SK-N-MC (cell line): Measurements from ENCODE around the gene AHCTF1.
A peak's percentile ranks its signal among the peaks of the same experiment; 100 is the strongest.

ENCODE experiments used
- DNase-seq: peaks from one replicate; pipeline ENCODE4 v3.0.0-alpha.2; 2011; ENCODE audit warnings: low read depth, low spot score
- H3K27ac ChIP-seq: fragments of 200-600 bp; sonication (generic); 2 replicates; pipeline ENCODE4 v1.5.1; 2016; ENCODE audit warnings: mixed run types
- H3K36me3 ChIP-seq: fragments of 200-600 bp; sonication (generic); 2 replicates; pipeline ENCODE4 v1.6.1; 2017; ENCODE audit warnings: antibody characterized with exemption, low read length, mixed read lengths; ENCODE audit not compliant: insufficient read depth
- H3K4me3 ChIP-seq: fragments of 200-600 bp; sonication (generic); 2 replicates; pipeline ENCODE4 v1.5.1; 2016
- H3K9ac ChIP-seq: fragments of 200-600 bp; sonication (generic); 2 replicates; pipeline ENCODE4 v1.8.0; 2017; ENCODE audit warnings: mixed run types, mixed read lengths; ENCODE audit not compliant: insufficient read length
- H3K9me3 ChIP-seq: fragments of 200-600 bp; sonication (generic); 2 replicates; pipeline ENCODE4 v1.6.1; 2017; ENCODE audit warnings: low read depth, mild to moderate bottlenecking, antibody characterized with exemption, low read length, moderate library complexity, mixed read lengths
- EZH2 ChIP-seq: fragments of 200-600 bp; sonication (generic); IDR thresholded peaks from one replicate; pipeline ENCODE4 v1.6.1; 2017; ENCODE audit warnings: antibody characterized with exemption
- FOXP2 ChIP-seq: optimal IDR thresholded peaks from 2 replicates; pipeline ENCODE3; 2011; ENCODE audit warnings: mild to moderate bottlenecking, moderate library complexity; ENCODE audit not compliant: insufficient read depth; ENCODE audit errors: extremely low read length, control extremely low read depth
- POLR2AphosphoS5 ChIP-seq: IDR thresholded peaks from 2 replicates; pipeline ENCODE4 v1.6.1; 2012; ENCODE audit warnings: mild to moderate bottlenecking, low read depth, low read length, borderline replicate concordance

The AHCTF1 gene

GRCh38 chr1:246959944-246960693 lies 28.4 kb upstream of the AHCTF1 start:
- peak; percentile 22 for DNase-seq
- H3K9me3 ChIP-seq, result no peaks in the 10 kb centered on the region
- peak overlapping the region; percentile 10 for H3K27ac ChIP-seq

GRCh38 chr1:246954126-246954525 lies 22.4 kb upstream of the AHCTF1 start:
- Histone ChIP-seq H3K36me3 (no peaks in the 10 kb centered on the region; the same call in 1 of the 2 replicates), H3K9ac (no peak overlapping the region), H3K4me3 (no peak overlapping the region), H3K9me3 (no peaks in the 10 kb centered on the region), H3K27ac (no peak overlapping the region)
- no peak for TF ChIP-seq EZH2
- TF ChIP-seq POLR2AphosphoS5, result no peak
- no peak for TF ChIP-seq FOXP2
- DNase-seq, result no peak

More at GRCh38 chr1:246959944-246960693, 28.4 kb upstream of the AHCTF1 start:
- peak overlapping the region; percentile 12 for H3K9ac ChIP-seq
- no peak for TF ChIP-seq EZH2
- TF ChIP-seq FOXP2, result no peak
- TF ChIP-seq POLR2AphosphoS5, result no peak
- H3K36me3 ChIP-seq, result no peaks in the 10 kb centered on the region; the same call in 1 of the 2 replicates
- H3K4me3 ChIP-seq, result no peak overlapping the region

- DNase-seq, result no peak
- no peak overlapping the region for H3K4me3 ChIP-seq
- H3K9me3 ChIP-seq, result no peaks in the 10 kb centered on the region
- H3K9ac ChIP-seq, result no peak overlapping the region
- H3K36me3 ChIP-seq, result no peaks in the 10 kb centered on the region
- TF ChIP-seq POLR2AphosphoS5, result no peak
- no peak for TF ChIP-seq FOXP2
- TF ChIP-seq EZH2, result no peak
- H3K27ac ChIP-seq, result no peak overlapping the region
Measured at GRCh38 chr1:246951413-246951812, 19.7 kb upstream of the AHCTF1 start.

GRCh38 chr1:246949956-246950355 lies 18.2 kb upstream of the AHCTF1 start:
- no peaks in the 10 kb centered on the region for H3K9me3 ChIP-seq
- no peak overlapping the region for H3K27ac ChIP-seq
- no peak for TF ChIP-seq POLR2AphosphoS5
- no peak for TF ChIP-seq EZH2
- no peak for TF ChIP-seq FOXP2
- no peak overlapping the region for H3K9ac ChIP-seq
- H3K4me3 ChIP-seq, result no peak overlapping the region
- no peak for DNase-seq
- no peaks in the 10 kb centered on the region for H3K36me3 ChIP-seq

- Histone ChIP-seq H3K27ac (no peak overlapping the region), H3K9me3 (no peaks in the 10 kb centered on the region), H3K36me3 (no peaks in the 10 kb centered on the region), H3K4me3 (no peak overlapping the region), H3K9ac (no peak overlapping the region)
- TF ChIP-seq EZH2 (no peak), POLR2AphosphoS5 (no peak), FOXP2 (no peak)
- no peak for DNase-seq
Measured at GRCh38 chr1:246947255-246947654, 15.5 kb upstream of the AHCTF1 start.

- H3K9ac ChIP-seq, result no peak overlapping the region
- H3K9me3 ChIP-seq, result no peaks in the 10 kb centered on the region
- H3K27ac ChIP-seq, result no peak overlapping the region
- no peak for DNase-seq
- TF ChIP-seq FOXP2 (no peak), POLR2AphosphoS5 (no peak), EZH2 (no peak)
- no peak overlapping the region for H3K4me3 ChIP-seq
- H3K36me3 ChIP-seq, result no peaks in the 10 kb centered on the region
Measured at GRCh38 chr1:246946366-246946765, 14.6 kb upstream of the AHCTF1 start.

GRCh38 chr1:246934765-246935164 lies 3.0 kb upstream of the AHCTF1 start:
- H3K9me3 ChIP-seq, result no peaks in the 10 kb centered on the region
- TF ChIP-seq EZH2 (no peak), POLR2AphosphoS5 (no peak), FOXP2 (no peak)
- H3K4me3 ChIP-seq, result no peak overlapping the region
- peak overlapping the region; percentile 41 for H3K9ac ChIP-seq
- no peak overlapping the region for H3K27ac ChIP-seq
- H3K36me3 ChIP-seq, result peaks cover 10% of the 10 kb centered on the region
- DNase-seq, result no peak

- Histone ChIP-seq H3K27ac (no peak overlapping the region), H3K9ac (no peak overlapping the region), H3K36me3 (peaks cover 19% of the 10 kb centered on the region), H3K9me3 (no peaks in the 10 kb centered on the region; the same call in 1 of the 2 replicates), H3K4me3 (no peak overlapping the region)
- DNase-seq, result no peak
- TF ChIP-seq POLR2AphosphoS5, result no peak
- TF ChIP-seq FOXP2, result no peak
- TF ChIP-seq EZH2, result no peak
Measured at GRCh38 chr1:246933893-246934292, 2.1 kb upstream of the AHCTF1 start.
